Trophoblast cell (in vitro differentiated cells and primary cell): ENCODE measurements around the gene PPP4R1.
"Not testable (repeated sequence)": the region's sequence is repeated elsewhere in the genome, so short reads cannot be mapped to it uniquely, and the experiment has no call there.

Experiments
- DNase-seq, 2 donors: peaks; one replicate each; pipeline ENCODE4 v3.0.0-alpha.2; 2016
- H2AFZ ChIP-seq: 2 replicates; pipeline ENCODE4 v1.6.1; 2013; ENCODE audit warnings: low read length, moderate library complexity, mild to moderate bottlenecking; ENCODE audit not compliant: insufficient read depth, poor library complexity
- H2AK5ac ChIP-seq: 2 replicates; pipeline ENCODE4 v1.6.1; 2013; ENCODE audit warnings: mild to moderate bottlenecking, low read length
- H2BK120ac ChIP-seq: 2 replicates; pipeline ENCODE4 v1.6.1; 2013; ENCODE audit warnings: low read length, mild to moderate bottlenecking, moderate library complexity; ENCODE audit not compliant: insufficient read depth, poor library complexity
- H2BK12ac ChIP-seq: 2 replicates; pipeline ENCODE4 v1.6.1; 2013; ENCODE audit warnings: mild to moderate bottlenecking, low read length, moderate library complexity
- H2BK5ac ChIP-seq: 2 replicates; pipeline ENCODE4 v1.6.1; 2013; ENCODE audit warnings: low read length, low read depth, moderate library complexity, mild to moderate bottlenecking; ENCODE audit not compliant: poor library complexity
- H3K14ac ChIP-seq: 2 replicates; pipeline ENCODE4 v1.6.1; 2013; ENCODE audit warnings: mild to moderate bottlenecking, low read length
- H3K18ac ChIP-seq: 2 replicates; pipeline ENCODE4 v1.6.1; 2013; ENCODE audit warnings: mild to moderate bottlenecking, low read length
- H3K23ac ChIP-seq: 2 replicates; pipeline ENCODE4 v1.6.1; 2013; ENCODE audit warnings: low read length
- H3K27ac ChIP-seq: 2 replicates; pipeline ENCODE4 v1.5.1; 2013; ENCODE audit warnings: low read depth, mild to moderate bottlenecking, inconsistent platforms, low read length, moderate library complexity
- H3K27me3 ChIP-seq: 2 replicates; pipeline ENCODE4 v1.6.1; 2013; ENCODE audit warnings: inconsistent platforms, mild to moderate bottlenecking, low read length, moderate library complexity; ENCODE audit not compliant: insufficient read depth
- H3K36me3 ChIP-seq, 2 experiments: 1 replicate in 1 of 2; 2 replicates in 1 of 2; pipeline ENCODE4 v1.6.1; 2013; ENCODE audit warnings: low read length in 2 of 2, mild to moderate bottlenecking in 2 of 2, moderate library complexity in 1 of 2; ENCODE audit not compliant: insufficient read depth in 2 of 2, control insufficient read depth in 1 of 2
- H3K4ac ChIP-seq: 2 replicates; pipeline ENCODE4 v1.6.1; 2013; ENCODE audit warnings: low read depth, mild to moderate bottlenecking, low read length, moderate library complexity
- H3K4me1 ChIP-seq, 2 experiments: 1 replicate in 1 of 2; 2 replicates in 1 of 2; pipeline ENCODE4 v1.6.1; 2013; ENCODE audit warnings: low read length in 2 of 2, mild to moderate bottlenecking in 2 of 2, moderate library complexity in 1 of 2; ENCODE audit not compliant: insufficient read depth in 2 of 2, control insufficient read depth in 1 of 2
- H3K4me2 ChIP-seq: 2 replicates; pipeline ENCODE4 v1.6.1; 2013; ENCODE audit warnings: inconsistent platforms, mild to moderate bottlenecking, low read length, moderate library complexity
- H3K4me3 ChIP-seq: 2 replicates; pipeline ENCODE4 v1.5.1; 2013; ENCODE audit warnings: mild to moderate bottlenecking, low read depth, low read length, inconsistent platforms
- H3K79me1 ChIP-seq: one replicate; pipeline ENCODE4 v1.6.1; 2013; ENCODE audit warnings: low read length
- H3K79me2 ChIP-seq: 2 replicates; pipeline ENCODE4 v1.6.1; 2013; ENCODE audit warnings: low read length, mild to moderate bottlenecking; ENCODE audit not compliant: control insufficient read depth, insufficient read depth, poor library complexity
- H3K9ac ChIP-seq: 2 replicates; pipeline ENCODE4 v1.6.1; 2013; ENCODE audit warnings: mild to moderate bottlenecking, low read length
- H3K9me3 ChIP-seq: 2 replicates; pipeline ENCODE4 v1.6.1; 2013; ENCODE audit warnings: low read depth, mild to moderate bottlenecking, control low read depth, inconsistent platforms, low read length; ENCODE audit not compliant: insufficient read depth
- H4K12ac ChIP-seq: 2 replicates; pipeline ENCODE4 v1.6.1; 2013; ENCODE audit warnings: low read depth, mild to moderate bottlenecking, low read length, moderate library complexity
- H4K8ac ChIP-seq: 2 replicates; pipeline ENCODE4 v1.6.1; 2013; ENCODE audit warnings: low read depth, mild to moderate bottlenecking, low read length, moderate library complexity
- H4K91ac ChIP-seq: one replicate; pipeline ENCODE4 v1.6.1; 2013; ENCODE audit warnings: low read depth, mild to moderate bottlenecking, low read length, moderate library complexity
- WGBS: extraction: QIAGEN DNeasy Blood & Tissue Kit; methylation state at CpG from one replicate; pipeline ENCODE4 v1.1.7; 2013; ENCODE audit warnings: missing lambda C conversion rate; ENCODE audit not compliant: insufficient read length, insufficient coverage; ENCODE audit errors: extremely low coverage; 5-methylcytosine and 5-hydroxymethylcytosine counted together

The PPP4R1 gene

GRCh38 chr18:9642799-9643462, 28.6 kb upstream of the PPP4R1 start:
- Histone ChIP-seq H3K9me3 (no peaks in the 10 kb centered on the region), H3K14ac (no peak overlapping the region)
- WGBS: no CpG with 5 or more reads among the region's 9 CpGs

GRCh38 chr18:9641081-9641480, 26.7 kb upstream of the PPP4R1 start:
- not testable (repeated sequence) for H3K4me2 ChIP-seq, H3K18ac ChIP-seq, H3K27me3 ChIP-seq, H3K79me2 ChIP-seq, H3K27ac ChIP-seq, H3K36me3 ChIP-seq, H3K23ac ChIP-seq, H2AFZ ChIP-seq, H3K14ac ChIP-seq, H3K4ac ChIP-seq, H4K8ac ChIP-seq, H3K9me3 ChIP-seq, H3K9ac ChIP-seq, H2AK5ac ChIP-seq, H3K4me3 ChIP-seq, H3K4me1 ChIP-seq, H3K79me1 ChIP-seq, H4K12ac ChIP-seq
- H2BK120ac ChIP-seq: peak overlapping the region; percentile 66
- WGBS: no CpG with 5 or more reads among the region's 1 CpG
- peak overlapping the region; percentile 37 for H4K91ac ChIP-seq
- peak overlapping the region; percentile 21 for H2BK5ac ChIP-seq
- DNase-seq: peak in 1 of 2 donors; percentile 22
- peak overlapping the region; percentile 87 for H2BK12ac ChIP-seq

More at GRCh38 chr18:9642799-9643462, 28.6 kb upstream of the PPP4R1 start:
- no peaks in the 10 kb centered on the region for H3K36me3 ChIP-seq
- H4K12ac ChIP-seq: no peak overlapping the region
- no peak overlapping the region for H2AFZ ChIP-seq
- H2AK5ac ChIP-seq: no peak overlapping the region
- peaks cover 8 to 9% of the 10 kb centered on the region in 2 experiments for H3K4me1 ChIP-seq
- peak overlapping the region; percentile 61 for H4K91ac ChIP-seq
- no peaks in the 10 kb centered on the region for H3K27me3 ChIP-seq
- H4K8ac ChIP-seq: no peak overlapping the region
- DNase-seq: peak; percentile 79 to 87
- peaks cover 14% of the 10 kb centered on the region for H3K79me1 ChIP-seq
- peak overlapping the region; percentile 79 for H2BK120ac ChIP-seq
- peak overlapping the region; percentile 69 for H3K27ac ChIP-seq
- H3K4me3 ChIP-seq: no peak overlapping the region
- H2BK12ac ChIP-seq: peak overlapping the region; percentile 87
- peak overlapping the region; percentile 85 for H2BK5ac ChIP-seq
- H3K9ac ChIP-seq: no peak overlapping the region
- peak overlapping the region; percentile 38 for H3K4me2 ChIP-seq
- no peak overlapping the region for H3K4ac ChIP-seq
- no peak overlapping the region for H3K18ac ChIP-seq
- no peaks in the 10 kb centered on the region for H3K79me2 ChIP-seq
- no peak overlapping the region for H3K23ac ChIP-seq

DNA sequence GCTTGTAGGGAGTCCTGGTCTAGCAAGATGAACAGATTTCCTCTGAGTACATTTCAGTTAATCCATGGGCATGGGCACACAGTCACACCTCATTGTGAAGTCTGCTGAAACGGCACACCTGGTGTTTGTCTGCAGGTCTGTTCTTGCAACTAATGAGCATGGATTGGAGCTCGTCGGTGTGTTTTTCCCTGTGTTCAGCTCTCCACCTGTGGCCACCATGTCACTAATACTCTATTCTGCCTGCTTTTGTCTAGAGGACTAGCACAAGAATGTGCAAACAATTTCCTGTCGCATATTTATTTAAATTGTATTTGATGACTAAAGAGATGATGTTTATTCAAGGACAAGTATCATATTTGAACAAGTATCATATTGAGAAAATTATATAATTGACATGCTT, 24.5 kb upstream of the PPP4R1 start:
- Histone ChIP-seq H3K4me3 (no peak overlapping the region), H3K79me2 (no peaks in the 10 kb centered on the region), H3K4me2 (no peak overlapping the region), H2BK5ac (no peak overlapping the region), H3K79me1 (peaks cover 8% of the 10 kb centered on the region), H3K23ac (no peak overlapping the region), H3K36me3 (no peaks in the 10 kb centered on the region), H4K8ac (no peak overlapping the region), H3K4me1 (peaks cover 2 to 5% of the 10 kb centered on the region in 2 experiments), H3K4ac (no peak overlapping the region), H3K9ac (no peak overlapping the region), H3K18ac (no peak overlapping the region), H4K12ac (no peak overlapping the region), H4K91ac (no peak overlapping the region), H2AFZ (no peak overlapping the region), H2BK12ac (peak overlapping the region; percentile 8), H3K27me3 (no peaks in the 10 kb centered on the region), H3K27ac (no peak overlapping the region), H3K9me3 (peaks cover 3% of the 10 kb centered on the region), H2AK5ac (peak overlapping the region; percentile 53), H2BK120ac (no peak overlapping the region), H3K14ac (no peak overlapping the region)
- DNase-seq: no peak
- WGBS: no CpG with 5 or more reads among the region's 4 CpGs

DNA sequence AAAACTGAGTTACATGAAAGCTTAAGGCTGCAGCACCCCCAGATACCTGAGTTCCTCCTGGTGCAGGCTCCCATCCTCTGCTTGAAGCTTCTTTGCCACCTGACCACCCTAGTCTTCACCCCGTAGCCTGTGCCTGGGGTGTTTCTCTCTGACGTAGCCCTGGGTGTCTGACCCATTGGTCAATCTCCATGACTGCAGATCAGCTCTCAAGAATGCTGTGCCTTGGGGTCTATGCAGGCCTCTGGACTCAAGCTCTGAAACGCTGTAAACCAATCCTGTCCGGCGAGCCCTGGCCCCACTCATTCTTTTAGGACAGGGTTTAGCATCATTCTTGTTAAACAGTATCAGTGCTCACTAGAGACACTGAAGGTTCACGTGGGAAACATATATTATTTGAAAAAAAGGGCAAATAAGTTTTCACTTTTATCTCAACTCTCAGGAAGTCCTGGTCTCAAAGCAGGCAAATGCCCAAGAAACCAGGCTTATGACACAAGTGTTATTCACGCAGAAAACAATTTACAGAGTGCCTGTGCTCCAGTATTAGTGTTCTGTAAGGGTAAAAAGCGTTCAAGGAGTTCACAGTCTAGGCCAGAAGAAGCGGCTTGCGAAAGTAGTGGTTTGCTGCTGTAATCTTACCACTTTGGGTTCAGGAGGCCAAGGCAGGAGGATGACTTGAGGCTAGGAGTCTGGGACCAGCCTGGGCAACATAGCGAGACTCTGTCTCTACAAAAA, 22.8 kb upstream of the PPP4R1 start:
- no CpG with 5 or more reads among the region's 11 CpGs for WGBS
- H2BK120ac ChIP-seq: no peak overlapping the region
- H3K9me3 ChIP-seq: peaks cover 3% of the 10 kb centered on the region

More for the DNA sequence above, 22.8 kb upstream of the PPP4R1 start:
- no peak overlapping the region for H2BK5ac ChIP-seq
- H2AK5ac ChIP-seq: no peak overlapping the region
- H2BK12ac ChIP-seq: no peak overlapping the region
- no peak overlapping the region for H2AFZ ChIP-seq
- no peak overlapping the region for H4K12ac ChIP-seq
- no peak overlapping the region for H3K23ac ChIP-seq
- H3K18ac ChIP-seq: no peak overlapping the region
- no peak overlapping the region for H3K4me3 ChIP-seq
- no peak overlapping the region for H3K27ac ChIP-seq
- peaks cover 2% of the 10 kb centered on the region for H3K79me1 ChIP-seq
- H3K4me2 ChIP-seq: no peak overlapping the region
- peak; percentile 25 to 38 for DNase-seq
- no peak overlapping the region for H4K91ac ChIP-seq
- H3K4ac ChIP-seq: no peak overlapping the region
- no peaks in the 10 kb centered on the region for H3K79me2 ChIP-seq
- peaks cover 0 to 2% of the 10 kb centered on the region in 2 experiments for H3K4me1 ChIP-seq
- no peaks in the 10 kb centered on the region for H3K36me3 ChIP-seq
- no peaks in the 10 kb centered on the region for H3K27me3 ChIP-seq
- H4K8ac ChIP-seq: no peak overlapping the region
- H3K14ac ChIP-seq: no peak overlapping the region
- H3K9ac ChIP-seq: no peak overlapping the region
